GM21423 (cell line): ENCODE measurements around the gene M1AP.
A peak's percentile ranks its signal among the peaks of the same experiment; 100 is the strongest.

Source experiments
- ATAC-seq: cut with Tn5 transposase; IDR thresholded peaks from one replicate; pipeline ENCODE4 v1.9.1; 2021; ENCODE audit warnings: mild to moderate bottlenecking, moderate library complexity; ENCODE audit not compliant: unreplicated experiment

M1AP gene

GRCh38 chr2:74528600-74529356 lies 119.4 kb downstream of the M1AP start:
- peak; percentile 8 for ATAC-seq

GRCh38 chr2:74527741-74528140 lies 120.4 kb downstream of the M1AP start:
- no peak for ATAC-seq

GRCh38 chr2:74526649-74527230 lies 121.4 kb downstream of the M1AP start:
- no peak for ATAC-seq

- no peak for ATAC-seq
Observed at GRCh38 chr2:74525717-74526648, 122.1 kb downstream of the M1AP start, which contains the start of gene DQX1. Gene DQX1, minus strand, starts transcription at chr2:74526231. Its CDS starts 502 bp downstream, at chr2:74525729.

GRCh38 chr2:74524955-74525716 lies 123.0 kb downstream of the M1AP start:
- ATAC-seq = no peak

- no peak for ATAC-seq
Observed at GRCh38 chr2:74524005-74524404, 124.1 kb downstream of the M1AP start.

GRCh38 chr2:74522516-74522915 lies 125.6 kb downstream of the M1AP start:
- no peak for ATAC-seq

- no peak for ATAC-seq
Observed at GRCh38 chr2:74516650-74517049, 131.5 kb downstream of the M1AP start.

GRCh38 chr2:74515981-74516633 lies 132.0 kb downstream of the M1AP start:
- ATAC-seq = peak; percentile 63

GRCh38 chr2:74515271-74515980 lies 132.7 kb downstream of the M1AP start:
- ATAC-seq = no peak

- ATAC-seq = no peak
Observed at GRCh38 chr2:74514368-74515270, 133.5 kb downstream of the M1AP start, which contains the start of gene TLX2. Gene TLX2, plus strand, starts transcription at chr2:74514450. Its CDS starts 357 bp downstream, at chr2:74514807.

- no peak for ATAC-seq
Observed at GRCh38 chr2:74513605-74514367, 134.3 kb downstream of the M1AP start.

- ATAC-seq = no peak
Observed at GRCh38 chr2:74512744-74513604, 135.2 kb downstream of the M1AP start.

GRCh38 chr2:74511104-74511989 lies 136.8 kb downstream of the M1AP start:
- no peak for ATAC-seq

GRCh38 chr2:74510272-74510671 lies 137.9 kb downstream of the M1AP start:
- ATAC-seq = no peak
